Measurements from ENCODE around the gene MFRP.

The MFRP gene

DNA sequence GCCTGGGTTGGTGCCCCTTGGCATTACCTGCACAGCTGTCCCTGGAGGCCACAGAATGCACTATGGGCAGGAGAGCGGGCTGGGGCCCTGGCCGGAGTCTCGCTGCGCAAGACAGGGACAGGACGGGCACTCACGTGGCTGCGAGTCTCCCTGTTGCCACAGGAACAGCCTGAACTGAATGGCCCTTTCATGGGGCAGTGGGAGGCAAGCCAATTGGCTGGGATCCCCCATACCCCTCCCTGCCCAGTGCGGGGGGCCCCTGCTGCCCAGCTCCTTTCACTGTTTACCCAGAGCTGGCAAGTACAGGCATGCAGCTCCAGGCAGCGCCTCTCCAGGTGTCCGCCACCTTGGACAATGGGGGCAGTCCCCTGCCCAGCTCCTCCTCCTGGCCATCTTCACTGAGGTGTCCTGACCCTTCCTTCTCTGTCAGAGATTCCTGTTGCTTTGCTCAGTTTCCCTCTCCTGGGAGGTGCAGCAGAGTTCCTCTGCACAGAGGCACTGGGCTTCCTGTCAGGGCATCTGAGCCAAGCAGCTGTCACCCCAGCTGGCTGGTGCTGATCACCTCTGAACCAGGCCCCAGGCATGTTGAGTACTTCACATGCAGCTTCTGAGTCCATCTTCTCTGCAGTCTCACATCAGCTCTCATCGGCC is 29.8 kb upstream of the MFRP start:
- Mint-ChIP-seq H3K9me3 (no peaks in the 10 kb centered on the region), H3K27me3 (no peaks in the 10 kb centered on the region)

DNA sequence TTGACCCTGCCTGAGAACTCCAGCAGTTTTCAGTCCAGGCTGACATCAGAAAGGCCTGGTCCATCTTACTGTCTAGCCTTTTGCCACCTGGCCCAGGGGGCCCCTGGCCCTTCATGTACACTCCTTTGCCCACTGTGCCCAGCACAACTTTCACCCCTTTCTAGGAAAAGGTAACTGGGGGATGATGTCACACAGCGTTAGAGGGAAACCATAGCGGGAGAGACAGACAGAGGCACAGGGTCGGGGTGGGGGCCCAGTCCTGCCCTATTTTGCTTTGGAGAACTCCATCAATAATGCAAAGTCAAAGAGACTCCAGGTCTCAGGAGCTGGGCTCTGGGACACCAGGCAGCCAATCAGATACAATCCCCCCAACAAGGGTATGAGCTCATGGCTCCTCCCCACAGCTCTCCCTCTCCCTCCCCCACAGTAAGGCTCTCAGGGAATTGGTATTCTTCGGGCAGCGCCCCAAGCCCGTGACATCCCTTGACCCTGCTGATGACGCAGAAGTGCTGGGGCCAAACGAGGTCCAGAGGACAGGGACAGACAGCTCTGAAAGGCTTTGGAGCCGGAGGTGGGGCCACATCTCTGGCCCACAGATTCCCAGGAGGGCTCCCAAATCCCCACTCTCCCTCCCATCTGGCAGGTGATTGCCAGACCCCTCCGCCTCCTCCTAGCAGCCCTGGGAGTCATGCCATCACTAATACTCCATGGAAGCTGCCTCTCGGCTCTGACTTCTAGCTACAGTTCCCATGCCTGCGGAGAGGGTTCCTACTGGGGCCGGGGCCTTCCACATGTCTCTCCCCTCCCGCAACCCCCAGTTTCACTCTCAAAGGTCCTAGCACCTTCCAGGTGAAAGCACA is 29.1 kb upstream of the MFRP start:
- no peak for DNase-seq
- Mint-ChIP-seq H3K36me3 (ENCODE audit: low read depth) (no peaks in the 10 kb centered on the region), H3K4me1 (ENCODE audit: low read depth) (peaks cover 13% of the 10 kb centered on the region), H3K27ac (no peak overlapping the region), H3K9me3 (no peaks in the 10 kb centered on the region), H3K4me3 (no peak overlapping the region), H3K27me3 (no peaks in the 10 kb centered on the region)

More for the DNA sequence above, 29.8 kb upstream of the MFRP start:
- Mint-ChIP-seq H3K4me1 (ENCODE audit: low read depth) (peaks cover 20% of the 10 kb centered on the region), H3K4me3 (no peak overlapping the region), H3K36me3 (ENCODE audit: low read depth) (no peaks in the 10 kb centered on the region), H3K27ac (no peak overlapping the region)
- DNase-seq = no peak

DNA sequence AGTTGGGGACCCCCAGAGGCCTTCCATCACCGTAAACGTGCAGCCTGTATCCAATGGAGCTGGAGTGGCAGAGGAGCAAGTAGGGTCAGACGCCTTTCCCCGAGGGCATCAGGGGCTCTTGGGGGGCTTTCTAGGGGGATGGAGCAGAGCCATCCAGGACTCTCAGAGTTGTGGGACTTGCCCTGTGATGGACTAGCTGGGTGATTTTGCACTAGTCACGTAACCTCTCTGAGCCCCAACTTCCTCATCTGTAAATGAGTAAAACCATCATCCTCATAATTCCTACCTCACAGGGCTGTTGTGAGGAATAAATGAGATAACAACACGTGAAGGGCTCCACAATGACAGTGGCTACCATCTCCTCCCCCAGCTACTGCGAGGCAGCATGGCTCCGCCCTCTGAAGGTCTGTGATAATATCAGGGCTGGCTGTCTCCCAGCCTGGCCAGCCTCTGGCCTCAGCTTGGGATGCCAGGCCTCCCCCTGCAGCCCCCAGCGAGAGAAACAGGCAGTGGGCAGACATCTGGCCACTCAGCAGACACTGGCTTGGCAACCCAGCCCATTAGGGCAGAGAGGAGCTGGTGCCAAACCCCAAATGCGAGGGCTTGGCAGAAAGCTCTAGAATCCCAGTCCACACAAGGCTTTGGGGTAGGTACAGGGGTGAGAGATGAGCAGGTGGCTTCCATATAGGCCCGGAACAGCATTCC is 28.3 kb upstream of the MFRP start:
- H3K27me3 Mint-ChIP-seq = peaks cover under 1% of the 10 kb centered on the region
- no peak overlapping the region for H3K4me3 Mint-ChIP-seq
- DNase-seq = no peak
- H3K36me3 Mint-ChIP-seq (ENCODE audit: low read depth) = no peaks in the 10 kb centered on the region
- H3K27ac Mint-ChIP-seq = no peak overlapping the region
- H3K4me1 Mint-ChIP-seq (ENCODE audit: low read depth) = peaks cover 12% of the 10 kb centered on the region
- H3K9me3 Mint-ChIP-seq = no peaks in the 10 kb centered on the region

DNA sequence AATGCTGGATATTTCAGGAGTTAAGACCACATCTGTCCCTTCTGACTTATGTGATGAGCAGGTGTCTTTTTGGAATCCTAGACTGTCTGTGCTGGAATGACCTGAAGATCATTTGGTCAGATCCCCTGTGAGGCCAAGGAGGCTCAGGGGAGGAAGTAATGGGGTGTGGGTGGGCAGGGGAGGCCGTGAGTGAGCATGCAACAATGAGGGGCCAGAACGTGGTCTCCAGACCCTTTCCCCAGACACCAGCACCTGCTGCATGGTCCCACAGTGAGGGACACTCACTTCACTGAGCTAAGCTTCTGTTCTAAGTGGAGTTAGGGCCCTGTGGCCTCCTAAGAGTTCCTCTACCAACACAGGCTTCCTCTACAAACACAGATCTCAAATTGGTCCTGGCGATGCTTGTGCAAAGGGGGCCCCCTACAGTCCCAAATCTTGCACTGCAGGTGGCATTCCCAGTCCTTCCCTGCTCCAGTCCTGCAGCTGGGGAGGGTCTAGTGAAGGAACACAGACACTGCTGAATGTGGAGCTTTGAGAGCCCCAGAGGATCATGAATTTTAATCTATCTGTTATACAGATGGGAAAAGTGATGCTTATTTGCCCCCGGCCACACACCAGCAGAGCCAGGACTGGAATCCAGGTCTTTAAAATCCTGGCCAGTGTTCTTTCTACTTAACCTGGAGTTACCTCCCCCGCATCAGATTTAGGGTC is 27.6 kb upstream of the MFRP start:
- H3K27ac Mint-ChIP-seq = no peak overlapping the region

DNA sequence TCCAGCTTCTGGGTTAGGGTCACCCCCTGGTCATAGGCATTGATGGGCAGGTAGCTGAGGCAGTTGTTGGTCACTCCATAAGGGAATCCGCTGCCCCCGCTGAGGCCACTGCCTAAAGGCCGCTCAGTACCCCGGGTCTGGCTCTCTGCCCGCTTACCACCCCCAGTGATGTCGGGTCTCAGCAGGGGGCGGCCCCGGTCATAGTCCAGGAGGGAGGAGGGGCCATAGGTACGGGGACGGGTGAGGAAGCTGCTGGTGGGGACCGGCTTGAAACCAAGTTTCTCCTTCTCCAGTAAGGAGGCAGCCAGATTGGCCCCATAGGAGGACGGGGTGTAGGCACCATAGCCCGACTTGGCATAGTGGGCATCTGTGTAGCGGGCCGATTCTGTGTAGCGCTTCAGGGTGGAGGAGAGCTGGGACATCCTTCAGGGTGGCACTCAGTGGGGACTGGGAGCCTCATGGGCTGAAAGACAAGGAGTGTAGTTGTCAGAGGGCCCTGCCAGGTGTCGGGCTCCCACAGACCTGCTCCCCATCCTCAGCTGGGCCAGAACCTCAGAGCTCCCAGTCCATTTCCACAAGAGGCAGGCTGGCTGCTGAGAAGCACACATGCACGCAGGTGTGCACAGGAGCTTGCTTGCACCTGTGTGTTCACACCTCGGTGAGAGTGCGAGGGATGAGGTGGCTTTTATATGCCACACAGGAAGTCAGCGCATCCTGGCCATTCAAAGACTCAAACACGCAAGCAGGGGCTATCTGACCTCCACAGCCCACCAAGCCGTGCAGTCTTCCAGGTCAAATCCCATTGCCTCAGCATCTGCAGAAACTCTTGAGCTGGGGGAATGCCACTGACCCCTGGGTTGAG is 26.8 kb upstream of the MFRP start:
- Mint-ChIP-seq H3K4me3 (no peak overlapping the region), H3K27ac (no peak overlapping the region)

More for the DNA sequence above, 27.6 kb upstream of the MFRP start:
- peak; percentile 65 for DNase-seq
- H3K9me3 Mint-ChIP-seq = no peaks in the 10 kb centered on the region
- peaks cover 12% of the 10 kb centered on the region for H3K4me1 Mint-ChIP-seq (ENCODE audit: low read depth)
- H3K4me3 Mint-ChIP-seq = no peak overlapping the region
- no peaks in the 10 kb centered on the region for H3K36me3 Mint-ChIP-seq (ENCODE audit: low read depth)
- H3K27me3 Mint-ChIP-seq = peaks cover 7% of the 10 kb centered on the region

DNA sequence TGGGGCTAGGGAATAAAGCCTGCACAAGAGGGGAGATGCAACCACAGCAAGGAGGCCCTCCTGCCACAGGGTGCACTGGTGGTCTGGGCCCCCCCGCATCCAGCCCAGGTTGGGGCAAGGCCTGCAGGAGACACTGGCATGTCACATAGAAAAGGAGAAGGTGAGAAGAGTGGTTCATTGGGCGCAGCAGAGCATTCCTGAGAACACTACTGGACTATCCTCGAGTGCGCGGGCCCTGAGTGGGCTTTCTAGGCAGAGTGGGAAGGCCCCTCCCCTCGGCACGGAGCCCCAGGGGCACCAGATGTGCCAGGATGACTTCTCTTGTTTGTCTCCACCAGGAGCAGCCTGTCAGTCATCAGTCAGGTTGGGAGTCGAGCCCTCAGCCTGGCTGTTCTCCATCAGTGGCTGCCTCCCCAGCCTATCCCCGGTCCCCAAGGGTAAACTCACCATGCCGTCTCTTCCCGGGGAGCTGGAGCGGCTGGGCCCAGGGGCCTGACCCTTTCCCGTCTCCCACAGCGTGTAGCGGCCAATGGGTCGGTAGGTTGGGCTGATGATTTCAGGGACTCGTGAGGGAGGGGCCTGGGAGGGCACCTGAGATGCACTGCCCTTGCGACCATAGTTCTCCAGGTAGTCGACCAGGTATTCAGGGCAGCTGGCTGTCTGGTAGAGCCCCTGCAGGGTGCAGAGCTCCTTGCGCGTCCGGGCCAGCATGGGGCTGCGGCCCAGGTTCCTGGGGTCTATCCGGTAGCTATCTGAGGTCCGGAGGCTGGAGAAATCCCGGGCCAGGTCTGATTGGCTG is 26.0 kb upstream of the MFRP start:
- peak; percentile 23 for DNase-seq
- peaks cover 10% of the 10 kb centered on the region for H3K4me1 Mint-ChIP-seq (ENCODE audit: low read depth)
- H3K9me3 Mint-ChIP-seq = no peaks in the 10 kb centered on the region
- no peaks in the 10 kb centered on the region for H3K36me3 Mint-ChIP-seq (ENCODE audit: low read depth)
- H3K27me3 Mint-ChIP-seq = peaks cover 22% of the 10 kb centered on the region
- H3K27ac Mint-ChIP-seq = no peak overlapping the region
- H3K4me3 Mint-ChIP-seq = no peak overlapping the region

More for the DNA sequence above, 26.8 kb upstream of the MFRP start:
- Mint-ChIP-seq H3K27me3 (peaks cover 14% of the 10 kb centered on the region), H3K9me3 (no peaks in the 10 kb centered on the region), H3K4me1 (ENCODE audit: low read depth) (peaks cover 12% of the 10 kb centered on the region), H3K36me3 (ENCODE audit: low read depth) (no peaks in the 10 kb centered on the region)
- DNase-seq = peak; percentile 26

DNA sequence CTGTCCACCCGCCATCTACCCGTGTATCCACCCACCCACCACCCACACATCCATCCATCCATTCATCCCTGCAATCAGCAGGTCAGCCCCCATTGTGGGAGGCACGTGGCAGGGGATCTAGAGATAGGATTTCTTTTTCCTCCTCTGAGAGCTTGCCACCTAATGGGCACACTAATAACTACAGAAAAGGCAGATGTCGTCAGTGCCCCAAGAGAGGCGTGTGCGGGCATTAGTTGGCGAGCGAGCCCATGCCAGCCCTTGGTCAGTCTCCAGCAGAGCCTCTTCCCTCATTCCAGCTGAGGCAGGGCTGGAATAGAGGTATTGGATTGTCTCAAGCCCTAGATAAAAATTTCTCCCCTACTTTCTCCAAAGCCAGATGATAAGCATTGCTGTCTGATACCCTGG is 25.3 kb upstream of the MFRP start:
- H3K9me3 Mint-ChIP-seq = no peaks in the 10 kb centered on the region
- peaks cover 10% of the 10 kb centered on the region for H3K4me1 Mint-ChIP-seq (ENCODE audit: low read depth)
- DNase-seq = no peak
- no peak overlapping the region for H3K4me3 Mint-ChIP-seq
- H3K27me3 Mint-ChIP-seq = peaks cover 27% of the 10 kb centered on the region
- no peaks in the 10 kb centered on the region for H3K36me3 Mint-ChIP-seq (ENCODE audit: low read depth)
- H3K27ac Mint-ChIP-seq = no peak overlapping the region

DNA sequence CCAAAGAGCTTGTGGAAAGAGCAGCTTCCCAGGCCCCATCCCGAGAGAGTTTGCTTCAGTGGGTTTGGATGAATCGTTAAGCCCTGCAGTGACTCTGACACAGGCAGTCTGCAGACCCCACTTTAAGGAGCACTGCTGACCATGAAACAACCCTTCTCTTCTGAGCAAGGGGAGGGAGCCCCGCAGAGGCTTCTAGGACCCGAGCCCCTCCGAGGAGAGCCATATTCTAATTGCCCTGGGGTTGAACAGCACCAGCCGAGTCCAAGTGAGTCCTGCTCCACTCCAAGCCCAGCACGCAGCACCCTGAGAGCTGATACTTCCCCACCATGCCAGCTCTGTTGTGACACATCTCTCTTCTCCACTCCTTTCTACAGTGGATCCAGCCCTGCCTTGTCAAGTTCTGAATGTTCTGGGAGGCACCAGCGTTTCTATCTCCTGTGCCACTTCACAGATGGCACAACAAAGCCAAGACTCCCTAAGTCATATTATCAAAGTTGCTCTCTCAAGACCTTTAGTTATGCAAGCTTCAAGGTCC is 24.6 kb upstream of the MFRP start:
- DNase-seq = no peak
- Mint-ChIP-seq H3K4me1 (ENCODE audit: low read depth) (peaks cover 10% of the 10 kb centered on the region), H3K27me3 (peaks cover 34% of the 10 kb centered on the region), H3K36me3 (ENCODE audit: low read depth) (no peaks in the 10 kb centered on the region), H3K4me3 (no peak overlapping the region), H3K9me3 (no peaks in the 10 kb centered on the region), H3K27ac (no peak overlapping the region)

DNA sequence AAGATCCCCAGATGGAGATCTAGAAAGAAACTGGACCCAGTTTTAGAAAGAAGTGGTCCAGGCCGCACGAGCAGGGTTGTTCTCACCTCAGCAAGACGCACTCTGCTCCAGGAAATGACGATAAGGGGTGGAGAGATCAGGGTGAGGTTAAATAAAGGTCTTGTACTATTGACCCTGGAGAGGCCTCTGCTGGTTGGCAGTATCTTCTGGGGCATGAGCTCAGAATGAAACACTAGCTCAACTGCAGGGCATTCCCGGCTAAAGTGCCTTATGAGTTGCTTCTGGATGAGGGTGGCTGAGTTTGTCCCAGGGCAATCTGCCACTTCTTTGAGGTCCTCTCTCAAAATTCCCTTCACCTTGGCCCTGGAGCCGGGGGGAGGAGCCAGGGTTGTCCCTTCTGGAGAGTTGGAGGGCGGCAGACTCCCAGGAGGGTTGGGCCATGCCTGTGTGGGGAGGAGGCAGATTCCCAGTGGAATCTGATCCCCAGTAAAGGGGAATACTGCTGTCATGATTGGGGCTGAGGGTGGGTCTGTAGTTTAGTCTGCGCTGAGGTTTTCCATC is 24.1 kb upstream of the MFRP start:
- H3K4me1 Mint-ChIP-seq (ENCODE audit: low read depth) = peaks cover 10% of the 10 kb centered on the region
- peaks cover 39% of the 10 kb centered on the region for H3K27me3 Mint-ChIP-seq
- no peak for DNase-seq

DNA sequence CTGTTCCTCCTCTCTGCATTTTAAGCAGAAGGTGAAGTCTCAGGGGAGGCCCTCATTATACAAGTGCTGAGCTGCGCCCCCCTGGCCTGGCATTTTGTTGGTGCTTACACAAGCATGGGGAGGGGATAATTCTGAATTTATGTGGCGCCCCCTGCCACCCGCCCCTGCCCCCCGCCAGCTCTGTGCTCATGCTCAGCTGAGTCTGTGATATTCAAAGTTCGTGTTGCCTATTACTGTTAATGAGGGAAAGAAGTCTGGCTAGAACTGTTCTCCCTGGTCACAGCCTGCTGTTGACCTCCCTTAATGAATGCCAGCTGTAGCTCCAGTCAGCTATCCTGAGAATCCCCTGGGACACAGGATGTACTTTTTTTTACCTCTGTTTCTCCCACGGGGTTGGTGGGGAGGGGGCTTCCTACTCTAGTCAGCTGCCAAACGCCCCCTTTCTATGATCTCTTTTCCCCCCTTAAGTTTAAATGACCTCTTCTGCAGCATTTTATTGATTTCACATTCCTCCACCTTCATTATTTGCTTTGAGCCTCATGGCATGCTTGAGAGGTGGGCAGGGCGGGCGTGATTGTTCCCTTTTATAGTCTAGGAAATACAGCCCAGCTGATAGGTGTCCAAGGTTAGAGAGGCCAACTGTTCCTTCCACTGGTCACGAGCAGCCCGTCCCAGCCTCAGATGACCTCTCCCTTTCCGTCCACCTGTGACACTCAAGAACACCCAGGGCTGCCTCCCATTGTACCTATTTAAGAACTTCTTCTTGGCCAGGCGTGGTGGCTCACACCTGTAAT is 22.8 kb upstream of the MFRP start:
- Mint-ChIP-seq H3K27me3 (peaks cover 52% of the 10 kb centered on the region), H3K4me3 (no peak overlapping the region), H3K4me1 (ENCODE audit: low read depth) (peaks cover 15% of the 10 kb centered on the region), H3K36me3 (ENCODE audit: low read depth) (no peaks in the 10 kb centered on the region), H3K9me3 (no peaks in the 10 kb centered on the region), H3K27ac (no peak overlapping the region)
- DNase-seq = no peak

More for the DNA sequence above, 24.1 kb upstream of the MFRP start:
- no peak overlapping the region for H3K4me3 Mint-ChIP-seq
- no peak overlapping the region for H3K27ac Mint-ChIP-seq
- no peaks in the 10 kb centered on the region for H3K9me3 Mint-ChIP-seq
- no peaks in the 10 kb centered on the region for H3K36me3 Mint-ChIP-seq (ENCODE audit: low read depth)

DNA sequence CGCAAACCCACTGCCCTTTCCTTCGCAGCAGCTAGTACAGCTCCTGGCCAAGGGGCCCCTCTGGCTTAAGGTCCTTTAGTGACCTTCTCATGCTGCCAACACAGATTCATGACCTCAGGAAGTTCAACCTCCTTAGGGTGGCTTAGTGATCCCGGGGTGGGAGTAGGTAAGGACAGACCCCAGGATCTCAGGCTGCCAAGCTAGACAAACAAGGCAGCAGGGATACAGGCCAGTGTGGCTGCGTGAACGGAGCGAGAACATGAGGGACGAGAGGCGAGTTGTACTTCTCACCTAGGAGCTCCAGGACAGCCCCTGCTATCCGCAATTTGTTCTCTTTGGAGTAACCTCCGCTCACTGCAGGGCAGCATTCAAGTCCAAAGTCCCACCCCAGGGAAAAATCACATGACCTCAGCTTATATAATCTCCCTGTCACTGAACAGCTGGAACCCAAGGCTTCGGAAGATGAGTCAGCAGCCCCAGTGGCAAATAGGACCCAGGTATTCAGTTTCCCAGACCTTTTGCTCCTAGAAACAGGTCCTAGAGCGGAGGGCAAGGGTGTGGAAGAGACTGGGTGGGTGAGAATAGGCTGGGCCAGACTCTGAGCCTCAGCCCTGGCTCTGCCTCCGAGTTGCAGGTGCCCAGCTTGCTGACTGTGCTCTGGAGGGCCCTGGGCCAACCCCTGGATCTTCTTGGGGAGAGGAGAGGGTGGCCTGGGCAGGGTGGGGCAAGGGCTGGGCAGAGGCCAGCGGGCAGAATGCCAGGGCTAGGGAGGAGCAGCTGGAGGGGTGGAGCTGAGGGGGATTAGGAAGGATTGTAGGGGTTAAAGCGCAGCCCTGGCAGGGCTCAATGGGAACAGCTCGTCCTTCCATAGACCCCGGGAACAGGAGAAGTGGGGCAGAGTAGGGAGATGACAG is 21.9 kb upstream of the MFRP start:
- Mint-ChIP-seq H3K27ac (no peak overlapping the region), H3K27me3 (peaks cover 53% of the 10 kb centered on the region)

More for the DNA sequence above, 21.9 kb upstream of the MFRP start:
- no peak overlapping the region for H3K4me3 Mint-ChIP-seq
- no peaks in the 10 kb centered on the region for H3K9me3 Mint-ChIP-seq
- H3K36me3 Mint-ChIP-seq (ENCODE audit: low read depth) = no peaks in the 10 kb centered on the region
- H3K4me1 Mint-ChIP-seq (ENCODE audit: low read depth) = peaks cover 7% of the 10 kb centered on the region
- no peak for DNase-seq

Measured in activated T-cell treated with anti-CD3 and anti-CD28 coated beads, Interleukin-2, amount 50 U/mL, for 24 hours (primary cell).